H7 (cell line): ENCODE data around the gene PGLYRP4. TPM values are rescaled to one million over a fixed set of nuclear protein-coding genes. Genes with fewer than 3 reads are reported as not detected.
A peak's percentile ranks its signal among the peaks of the same experiment; 100 is the strongest.

Experiments used
- DNase-seq: peaks from one replicate; pipeline ENCODE4 v3.0.0; 2012
- H3K27me3 ChIP-seq: 2 replicates; pipeline ENCODE4 v1.6.0; 2011; ENCODE audit warnings: mild to moderate bottlenecking, low read length; ENCODE audit not compliant: control insufficient read depth, insufficient read depth
- H3K36me3 ChIP-seq: replicated peaks from 2 replicates; pipeline ENCODE4 v1.5.1; 2011; ENCODE audit warnings: low read length; ENCODE audit not compliant: control insufficient read depth, insufficient read depth
- H3K4me3 ChIP-seq: 2 replicates; pipeline ENCODE4 v1.5.1; 2011; ENCODE audit warnings: low read depth, mild to moderate bottlenecking, control low read depth, low read length, moderate library complexity; ENCODE audit not compliant: insufficient read depth
- total RNA-seq: library from RNA; depleted of rRNA; stranded (reverse); fragments of >200 nt; shearing (Covaris generic); gene quantifications from 2 replicates; pipeline ENCODE4 v1.2.3, GENCODE V29; 2014

The PGLYRP4 gene
- total RNA-seq, 1 experiment from 2014 or later = not detected

- no peak for DNase-seq
- no peaks in the 10 kb centered on the region for H3K27me3 ChIP-seq
- H3K36me3 ChIP-seq = no peaks in the 10 kb centered on the region
- H3K4me3 ChIP-seq = no peak overlapping the region
Observed at GRCh38 chr1:153364766-153365666, 16.4 kb upstream of the PGLYRP4 start.

- Histone ChIP-seq H3K27me3 (no peaks in the 10 kb centered on the region), H3K36me3 (no peaks in the 10 kb centered on the region), H3K4me3 (no peak overlapping the region)
- no peak for DNase-seq
Observed at GRCh38 chr1:153364156-153364555, 15.5 kb upstream of the PGLYRP4 start.

DNA sequence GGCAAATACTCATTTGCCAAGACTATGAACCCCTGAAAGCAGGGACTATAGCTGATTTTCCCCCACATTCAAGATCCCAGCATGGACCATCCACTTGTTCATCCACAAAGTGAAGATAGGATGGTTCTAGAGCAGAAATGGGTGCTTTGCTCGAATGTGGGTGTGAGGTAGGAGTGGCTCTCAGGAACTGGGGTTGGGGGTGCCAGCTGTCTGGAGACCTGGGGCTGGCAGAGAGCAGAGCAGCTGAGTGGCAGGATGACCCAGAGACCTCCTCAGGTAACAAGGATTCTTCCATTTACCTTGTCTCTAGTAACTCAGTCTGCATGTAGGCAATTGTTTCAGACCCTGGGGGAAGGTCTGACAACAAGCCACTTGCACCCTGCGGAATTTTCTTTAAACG lies 15.0 kb upstream of the PGLYRP4 start:
- DNase-seq = no peak
- Histone ChIP-seq H3K36me3 (no peaks in the 10 kb centered on the region), H3K27me3 (no peaks in the 10 kb centered on the region), H3K4me3 (no peak overlapping the region)

- no peaks in the 10 kb centered on the region for H3K36me3 ChIP-seq
- no peaks in the 10 kb centered on the region for H3K27me3 ChIP-seq
- no peak overlapping the region for H3K4me3 ChIP-seq
- DNase-seq = peak; percentile 29
Observed at GRCh38 chr1:153362187-153362775, 13.6 kb upstream of the PGLYRP4 start.

DNA sequence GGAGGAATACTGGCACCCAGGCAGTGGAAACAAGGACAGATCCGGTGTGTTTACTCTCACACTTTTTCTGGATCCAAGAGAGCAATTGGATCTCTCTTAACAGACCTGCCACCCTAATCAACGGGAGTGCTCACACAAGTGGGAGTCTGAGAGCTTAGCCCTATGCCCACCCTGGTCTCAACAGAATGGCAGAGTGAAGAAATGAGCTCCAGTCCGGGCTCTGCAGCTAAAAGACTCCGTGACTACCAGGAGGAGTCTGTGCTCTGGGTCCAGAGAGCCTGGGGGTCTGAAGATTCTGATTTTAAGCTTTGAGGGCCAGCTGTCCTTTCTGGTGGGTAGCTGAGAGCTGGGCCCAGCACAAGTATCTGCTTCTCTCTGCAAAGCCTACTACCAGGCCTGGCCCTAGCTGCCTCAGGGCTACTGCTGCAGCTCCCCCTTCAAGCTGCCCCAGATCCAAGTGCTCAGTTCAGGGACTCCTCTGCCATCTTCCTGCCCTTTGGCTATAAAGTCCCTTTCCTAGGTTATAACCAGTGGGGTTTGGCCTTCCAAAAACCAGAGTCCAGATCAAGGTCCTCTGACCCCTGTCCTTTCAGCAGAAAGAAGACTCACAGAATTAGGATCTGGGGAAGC lies 13.0 kb upstream of the PGLYRP4 start:
- Histone ChIP-seq H3K4me3 (no peak overlapping the region), H3K27me3 (no peaks in the 10 kb centered on the region), H3K36me3 (no peaks in the 10 kb centered on the region)
- no peak for DNase-seq

GRCh38 chr1:153360592-153361479 lies 12.2 kb upstream of the PGLYRP4 start:
- Histone ChIP-seq H3K36me3 (no peaks in the 10 kb centered on the region), H3K27me3 (no peaks in the 10 kb centered on the region), H3K4me3 (no peak overlapping the region)
- peak; percentile 18 for DNase-seq

- no peak overlapping the region for H3K4me3 ChIP-seq
- H3K36me3 ChIP-seq = no peaks in the 10 kb centered on the region
- no peaks in the 10 kb centered on the region for H3K27me3 ChIP-seq
- DNase-seq = peak; percentile 16
Observed at GRCh38 chr1:153360190-153360589, 11.5 kb upstream of the PGLYRP4 start.

GRCh38 chr1:153359241-153359640 lies 10.6 kb upstream of the PGLYRP4 start:
- H3K27me3 ChIP-seq = no peaks in the 10 kb centered on the region
- H3K36me3 ChIP-seq = no peaks in the 10 kb centered on the region

GRCh38 chr1:153358691-153358975 lies 10.0 kb upstream of the PGLYRP4 start:
- no peaks in the 10 kb centered on the region for H3K36me3 ChIP-seq
- DNase-seq = no peak
- H3K4me3 ChIP-seq = no peak overlapping the region
- H3K27me3 ChIP-seq = no peaks in the 10 kb centered on the region

More at GRCh38 chr1:153359241-153359640, 10.6 kb upstream of the PGLYRP4 start:
- no peak overlapping the region for H3K4me3 ChIP-seq
- DNase-seq = peak; percentile 39

DNA sequence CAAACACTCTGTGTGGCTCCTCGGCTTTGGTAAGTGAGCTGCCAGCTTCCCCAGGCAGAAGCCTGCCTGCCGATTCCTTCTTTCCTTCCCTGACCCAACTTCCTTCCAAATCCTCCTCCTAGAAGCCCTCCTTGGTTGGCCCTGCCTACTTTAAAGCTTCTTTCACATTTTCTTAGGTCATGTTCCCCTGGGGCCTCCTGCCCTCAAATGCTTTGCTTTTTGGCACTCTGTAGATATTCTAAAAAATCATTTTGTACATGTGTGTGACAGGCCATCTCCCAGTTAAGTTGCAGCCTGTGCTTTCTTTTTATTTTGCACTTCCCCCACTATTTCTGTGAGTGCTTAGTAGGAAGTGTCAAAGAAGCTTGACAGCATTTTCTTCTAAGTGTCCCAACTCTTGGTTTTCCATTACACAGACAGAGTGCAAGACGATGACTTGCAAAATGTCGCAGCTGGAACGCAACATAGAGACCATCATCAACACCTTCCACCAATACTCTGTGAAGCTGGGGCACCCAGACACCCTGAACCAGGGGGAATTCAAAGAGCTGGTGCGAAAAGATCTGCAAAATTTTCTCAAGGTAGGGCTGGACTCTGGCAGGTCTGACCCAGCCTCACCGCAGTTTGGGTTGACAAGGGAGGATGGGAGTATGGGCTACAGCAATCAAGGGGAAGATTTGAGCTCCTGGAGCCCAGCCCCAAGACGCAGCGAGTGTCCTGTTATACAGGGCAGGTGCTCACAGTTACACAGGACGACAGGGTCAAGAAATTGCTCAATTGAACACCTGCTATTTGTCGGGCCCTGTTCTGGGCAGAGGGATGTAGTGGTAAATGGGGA lies 9.4 kb upstream of the PGLYRP4 start, which contains the start of gene S100A9:
Gene S100A9 (plus strand): TSS at position 2 of the 838 bp plus-strand sequence. CDS start 430 bp downstream, at position 432.
- Histone ChIP-seq H3K4me3 (no peak within 1 kb of the TSS), H3K36me3 (no peaks in the 10 kb centered on the region)
- DNase-seq = peak; percentile 25

DNA sequence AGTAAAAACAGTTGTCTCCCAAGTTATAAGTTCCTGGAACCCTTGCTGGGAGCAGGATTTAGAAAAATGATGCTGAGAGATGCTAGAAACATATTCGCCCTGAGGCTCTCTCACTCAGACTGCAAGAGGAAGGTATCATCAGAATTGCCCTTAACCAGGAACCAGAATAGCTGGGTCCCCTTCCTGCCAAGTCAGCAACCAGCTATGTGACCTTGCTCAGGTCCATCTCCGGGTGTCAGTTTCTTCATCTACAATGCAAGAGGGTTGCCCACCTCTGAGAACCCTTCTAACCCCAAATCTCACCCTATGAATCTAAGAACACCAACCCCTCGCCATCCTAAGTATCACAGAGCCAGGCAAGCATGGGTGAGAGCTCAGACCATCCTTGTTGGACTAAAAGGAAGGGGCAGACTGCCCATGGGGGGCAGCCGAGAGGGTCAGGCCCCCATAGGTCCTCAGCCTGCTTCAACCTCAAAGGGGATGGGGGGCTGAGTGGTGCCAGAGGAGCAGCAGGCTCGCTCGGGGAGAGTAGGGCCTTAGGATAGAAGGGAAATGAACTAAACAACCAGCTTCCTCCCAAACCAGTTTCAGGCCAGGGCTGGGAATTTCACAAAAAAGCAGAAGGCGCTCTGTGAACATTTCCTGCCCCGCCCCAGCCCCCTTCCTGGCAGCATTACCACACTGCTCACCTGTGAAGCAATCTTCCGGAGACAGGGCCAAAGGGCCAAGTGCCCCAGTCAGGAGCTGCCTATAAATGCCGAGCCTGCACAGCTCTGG lies 8.6 kb upstream of the PGLYRP4 start:
- peak; percentile 32 for DNase-seq
- H3K36me3 ChIP-seq = no peaks in the 10 kb centered on the region
- H3K4me3 ChIP-seq = no peak overlapping the region
- no peaks in the 10 kb centered on the region for H3K27me3 ChIP-seq

More for the DNA sequence above, 9.4 kb upstream of the PGLYRP4 start, which contains the start of gene S100A9:
- no peaks in the 10 kb centered on the region for H3K27me3 ChIP-seq

DNA sequence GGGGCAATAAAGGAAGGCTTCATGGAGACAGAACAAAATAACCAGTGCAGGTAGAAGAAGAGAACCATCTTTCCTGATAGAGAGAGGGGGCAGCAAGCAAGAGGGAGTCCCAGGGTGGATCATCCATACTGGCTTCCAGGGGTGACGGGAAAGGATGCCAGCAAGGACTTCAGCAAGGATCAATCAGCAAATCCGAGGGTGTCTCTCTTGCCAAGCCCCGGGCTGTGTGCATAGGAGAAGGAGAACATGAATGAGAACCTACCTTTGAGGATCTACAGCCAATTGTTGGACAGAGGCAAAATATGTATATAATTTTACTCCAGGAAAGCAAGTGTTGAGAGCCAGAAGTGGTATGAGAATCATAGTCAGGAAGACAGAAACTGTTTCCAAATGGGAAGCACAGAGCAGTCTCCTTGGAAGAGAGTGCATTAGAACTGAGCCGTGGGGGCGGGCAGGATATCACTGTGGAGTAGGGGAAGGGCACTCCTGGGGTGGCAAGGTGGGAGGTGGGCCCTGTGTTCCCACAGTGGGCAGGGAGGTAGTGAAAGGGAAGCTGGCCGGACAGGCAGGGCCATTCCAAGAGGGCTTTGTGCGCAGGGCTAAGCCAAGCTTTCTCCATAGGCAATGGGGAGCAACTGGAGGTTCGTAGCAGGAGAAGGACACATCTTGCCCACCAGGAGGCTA lies 7.9 kb upstream of the PGLYRP4 start:
- no peaks in the 10 kb centered on the region for H3K36me3 ChIP-seq
- peak; percentile 20 for DNase-seq
- no peak overlapping the region for H3K4me3 ChIP-seq
- H3K27me3 ChIP-seq = no peaks in the 10 kb centered on the region
